ENCODE measurements around the gene VPS33B. TPM values are rescaled to one million over a fixed set of nuclear protein-coding genes. Genes with fewer than 3 reads are reported as not detected.

VPS33B gene
- total and polyA plus RNA-seq, 4 donors: 1.3 to 8.9 (median 4.5) TPM

DNA sequence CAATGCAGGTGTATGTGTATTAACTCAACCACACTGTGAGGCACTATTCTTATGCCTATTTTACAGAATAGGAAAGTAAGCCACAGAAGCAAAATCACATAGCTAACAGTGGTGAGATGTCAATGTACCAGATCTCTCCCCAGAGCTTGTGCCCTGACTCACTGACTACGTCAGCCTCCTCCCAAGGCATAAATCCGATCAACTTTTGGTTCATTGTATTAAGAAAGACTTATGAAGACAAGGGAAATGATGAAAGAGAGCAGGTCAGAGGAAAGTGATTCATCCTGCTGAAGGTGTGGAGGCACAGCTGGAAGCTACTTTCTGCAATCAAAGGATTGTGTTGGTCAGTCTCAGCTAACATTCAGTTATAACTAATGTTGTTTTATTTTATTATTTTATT lies 44.6 kb upstream of the VPS33B start (continued):
- TF ChIP-seq, protein P1, sequence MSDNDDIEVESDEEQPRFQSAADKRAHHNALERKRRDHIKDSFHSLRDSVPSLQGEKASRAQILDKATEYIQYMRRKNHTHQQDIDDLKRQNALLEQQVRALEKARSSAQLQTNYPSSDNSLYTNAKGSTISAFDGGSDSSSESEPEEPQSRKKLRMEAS (IDR thresholded peaks at IDR 0.05): no peak
- TF ChIP-seq FOXA1 (IDR thresholded peaks at IDR 0.05) (no peak), CTCF (IDR thresholded peaks at IDR 0.05; ENCODE audit: low read depth, low read length, missing input control) (no peak)

DNA sequence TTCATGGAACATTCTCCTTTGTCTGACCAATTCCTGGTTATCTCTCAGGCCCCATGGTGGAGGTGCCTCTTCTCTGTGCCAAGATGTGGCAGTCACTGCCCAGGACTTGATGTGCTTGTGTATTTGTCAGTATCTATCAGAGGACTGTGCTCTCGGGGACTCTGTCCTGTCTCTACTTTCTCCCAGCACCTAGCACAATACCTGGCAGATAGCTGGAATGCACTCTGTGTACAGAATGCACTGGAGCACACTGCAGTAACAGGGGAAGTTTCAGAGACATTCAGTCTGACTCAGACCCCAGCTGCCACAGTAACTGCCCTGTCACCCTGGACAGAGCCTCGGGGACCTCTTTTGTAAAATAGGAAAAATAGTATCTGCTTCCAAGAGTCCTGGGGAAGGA lies 43.1 kb upstream of the VPS33B start:
- H3K27me3 ChIP-seq (ENCODE audit: control insufficient read depth in 4 of 4, insufficient read depth in 4 of 4, low read length in 3 of 4): peaks cover 0 to 2% (median 0%) of the 10 kb centered on the region in 4 donors
- H3K27ac ChIP-seq (ENCODE audit: low read depth in 1 of 2, low read length in 2 of 2): no peak overlapping the region
- no peaks in the 10 kb centered on the region for H3K36me3 ChIP-seq (ENCODE audit: control insufficient read depth in 4 of 4, insufficient read depth in 3 of 4, low read depth in 1 of 4, low read length in 3 of 4)
- no peak overlapping the region for H3K4me3 ChIP-seq (ENCODE audit: low read depth in 1 of 3, low read length in 3 of 3)
- TF ChIP-seq RAD21 (IDR thresholded peaks at IDR 0.05) (no peak), SP1 (IDR thresholded peaks at IDR 0.05) (no peak), HNF4G (IDR thresholded peaks at IDR 0.05) (no peak), GABPA (IDR thresholded peaks at IDR 0.05 in 1 of 2, conservative IDR thresholded peaks at IDR 0.05 in 1 of 2) (no peak), JUND (IDR thresholded peaks at IDR 0.05) (no peak), YY1 (IDR thresholded peaks at IDR 0.05) (no peak), FOXA1 (IDR thresholded peaks at IDR 0.05) (no peak), CTCF (IDR thresholded peaks at IDR 0.05; ENCODE audit: low read depth, low read length, missing input control) (no peak), REST (IDR thresholded peaks at IDR 0.05) (no peak), NR2F2 (IDR thresholded peaks at IDR 0.05) (no peak), HNF4A (conservative IDR thresholded peaks at IDR 0.05) (no peak), FOXA2 (IDR thresholded peaks at IDR 0.05) (no peak), RXRA (IDR thresholded peaks at IDR 0.05) (no peak)
- TF ChIP-seq, protein P2, sequence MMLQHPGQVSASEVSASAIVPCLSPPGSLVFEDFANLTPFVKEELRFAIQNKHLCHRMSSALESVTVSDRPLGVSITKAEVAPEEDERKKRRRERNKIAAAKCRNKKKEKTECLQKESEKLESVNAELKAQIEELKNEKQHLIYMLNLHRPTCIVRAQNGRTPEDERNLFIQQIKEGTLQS (IDR thresholded peaks at IDR 0.05): no peak
- TF ChIP-seq, protein P3, sequence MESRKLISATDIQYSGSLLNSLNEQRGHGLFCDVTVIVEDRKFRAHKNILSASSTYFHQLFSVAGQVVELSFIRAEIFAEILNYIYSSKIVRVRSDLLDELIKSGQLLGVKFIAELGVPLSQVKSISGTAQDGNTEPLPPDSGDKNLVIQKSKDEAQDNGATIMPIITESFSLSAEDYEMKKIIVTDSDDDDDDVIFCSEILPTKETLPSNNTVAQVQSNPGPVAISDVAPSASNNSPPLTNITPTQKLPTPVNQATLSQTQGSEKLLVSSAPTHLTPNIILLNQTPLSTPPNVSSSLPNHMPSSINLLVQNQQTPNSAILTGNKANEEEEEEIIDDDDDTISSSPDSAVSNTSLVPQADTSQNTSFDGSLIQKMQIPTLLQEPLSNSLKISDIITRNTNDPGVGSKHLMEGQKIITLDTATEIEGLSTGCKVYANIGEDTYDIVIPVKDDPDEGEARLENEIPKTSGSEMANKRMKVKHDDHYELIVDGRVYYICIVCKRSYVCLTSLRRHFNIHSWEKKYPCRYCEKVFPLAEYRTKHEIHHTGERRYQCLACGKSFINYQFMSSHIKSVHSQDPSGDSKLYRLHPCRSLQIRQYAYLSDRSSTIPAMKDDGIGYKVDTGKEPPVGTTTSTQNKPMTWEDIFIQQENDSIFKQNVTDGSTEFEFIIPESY (IDR thresholded peaks at IDR 0.05): no peak
- TF ChIP-seq, protein P1 (IDR thresholded peaks at IDR 0.05): no peak
- WGBS: 75% methylated on average over 2 of the region's 2 CpGs
- no peak for DNase-seq (ENCODE audit: low spot score)
- no peak overlapping the region for H3K9ac ChIP-seq (ENCODE audit: low read depth in 1 of 2, low read length in 2 of 2)
- no peaks in the 10 kb centered on the region for H3K4me1 ChIP-seq (ENCODE audit: control insufficient read depth in 4 of 4, insufficient read depth in 4 of 4, low read length in 3 of 4)
- H3K9me3 ChIP-seq (ENCODE audit: control insufficient read depth in 4 of 4, low read length in 3 of 4): no peaks in the 10 kb centered on the region
